ENCODE data around the gene CCM2. TPM values are rescaled to one million over a fixed set of nuclear protein-coding genes. Genes with fewer than 3 reads are reported as not detected.

The CCM2 gene
- total RNA-seq, 1 donor from 2014 or later = 30.3 TPM

- ATAC-seq (ENCODE audit: poor library complexity) = peak; percentile 10
- DNase-seq = no peak
- intact Hi-C loops (cut with DNase I) = no loop called here
These were observed 82.2 kb downstream of the CCM2 start for GRCh38 chr7:45082031-45082830.

GRCh38 chr7:45082831-45083331, 82.9 kb downstream of the CCM2 start:
- DNase-seq (no peak), ATAC-seq (ENCODE audit: poor library complexity) (no peak)
- intact Hi-C loops (cut with DNase I) = no loop called here

- no peak for ATAC-seq (ENCODE audit: poor library complexity)
- DNase-seq = no peak
- intact Hi-C loops (cut with DNase I) = no loop called here
These were observed 84.3 kb downstream of the CCM2 start for GRCh38 chr7:45084336-45084735.

GRCh38 chr7:45084901-45085618, 85.1 kb downstream of the CCM2 start:
- DNase-seq (no peak), ATAC-seq (ENCODE audit: poor library complexity) (no peak)
- intact Hi-C loops (cut with DNase I) = no loop called here

GRCh38 chr7:45085619-45086200, 85.7 kb downstream of the CCM2 start:
- intact Hi-C loops (cut with DNase I) = no loop called here
- ATAC-seq (ENCODE audit: poor library complexity) (no peak), DNase-seq (no peak)

- DNase-seq (no peak), ATAC-seq (ENCODE audit: poor library complexity) (no peak)
- intact Hi-C loops (cut with DNase I) = no loop called here
These were observed 86.5 kb downstream of the CCM2 start for GRCh38 chr7:45086331-45087065.

GRCh38 chr7:45087301-45088145, 87.5 kb downstream of the CCM2 start:
- DNase-seq = peak; percentile 28
- ATAC-seq (ENCODE audit: poor library complexity) = no peak
- intact Hi-C loops (cut with DNase I) = no loop called here

- peak; percentile 34 for DNase-seq
- ATAC-seq (ENCODE audit: poor library complexity) = peak; percentile 11
- intact Hi-C loops (cut with DNase I) = no loop called here
These were observed 88.2 kb downstream of the CCM2 start for GRCh38 chr7:45088146-45088701.

GRCh38 chr7:45088821-45089340, 88.9 kb downstream of the CCM2 start, which contains the start of gene NACAD:
NACAD (minus strand) TSS chr7:45088969; CDS start chr7:45088894, 75 bp downstream.
- peak; percentile 69 for DNase-seq
- intact Hi-C loops (cut with DNase I) = no loop called here
- ATAC-seq (ENCODE audit: poor library complexity) = peak; percentile 92

GRCh38 chr7:45089341-45089891, 89.4 kb downstream of the CCM2 start:
- peak; percentile 74 for DNase-seq
- intact Hi-C loops (cut with DNase I) = no loop called here
- peak; percentile 38 for ATAC-seq (ENCODE audit: poor library complexity)

- intact Hi-C loops (cut with DNase I) = no loop called here
- ATAC-seq (ENCODE audit: poor library complexity) (no peak), DNase-seq (no peak)
These were observed 92.3 kb downstream of the CCM2 start for GRCh38 chr7:45092100-45092930.

- intact Hi-C loops (cut with DNase I) = no loop called here
- DNase-seq (no peak), ATAC-seq (ENCODE audit: poor library complexity) (no peak)
These were observed 92.9 kb downstream of the CCM2 start for GRCh38 chr7:45092931-45093235.

- ATAC-seq (ENCODE audit: poor library complexity) (peak; percentile 58), DNase-seq (no peak)
- intact Hi-C loops (cut with DNase I) = no loop called here
These were observed 99.2 kb downstream of the CCM2 start for GRCh38 chr7:45098983-45099839.

GRCh38 chr7:45099891-45100760, 100.1 kb downstream of the CCM2 start:
- ATAC-seq (ENCODE audit: poor library complexity) (no peak), DNase-seq (no peak)
- intact Hi-C loops (cut with DNase I) = no loop called here
